Brain microvascular endothelial cell (primary cell): ENCODE data around the gene TENM3.
A peak's percentile ranks its signal among the peaks of the same experiment; 100 is the strongest.

Experiments used
- DNase-seq: peaks from one replicate; pipeline ENCODE4 v3.0.0-alpha.2; 2020
- H3K27ac ChIP-seq: fragments of 250-450 bp; sonication (Bioruptor Pico); 2 replicates; pipeline ENCODE4 v1.5.1; 2020; ENCODE audit warnings: mild to moderate bottlenecking, moderate library complexity
- H3K27me3 ChIP-seq: fragments of 250-450 bp; sonication (Bioruptor Pico); replicated peaks from 2 replicates; pipeline ENCODE4 v1.5.1; 2020; ENCODE audit warnings: mild to moderate bottlenecking
- H3K36me3 ChIP-seq: fragments of 250-450 bp; sonication (Bioruptor Pico); replicated peaks from 2 replicates; pipeline ENCODE4 v1.5.1; 2020; ENCODE audit warnings: mild to moderate bottlenecking
- H3K4me3 ChIP-seq: 2 replicates; pipeline ENCODE4 v1.5.1; 2011; ENCODE audit warnings: low read depth, mild to moderate bottlenecking, control low read depth, low read length, moderate library complexity
- in situ Hi-C: cut with HindIII; loops from 2 replicates; pipeline ENCODE4 v1.10.0; 2017; ENCODE audit warnings: low sequenced_read_pairs, low pct_ligation_motif_present
- TF ChIP-seq, protein P1 (sequence below): IDR thresholded peaks from 2 replicates; pipeline ENCODE4 v1.5.1; 2011; ENCODE audit warnings: low read depth, mild to moderate bottlenecking, moderate library complexity, low read length, control low read depth, inconsistent platforms; ENCODE audit errors: missing control alignments

The TENM3 gene

GRCh38 chr4:182746876-182747275 lies 503.7 kb downstream of the TENM3 start:
- Histone ChIP-seq H3K36me3 (no peaks in the 10 kb centered on the region), H3K4me3 (no peak overlapping the region), H3K27ac (no peak overlapping the region), H3K27me3 (no peaks in the 10 kb centered on the region)
- no peak for DNase-seq
- TF ChIP-seq, protein P1, sequence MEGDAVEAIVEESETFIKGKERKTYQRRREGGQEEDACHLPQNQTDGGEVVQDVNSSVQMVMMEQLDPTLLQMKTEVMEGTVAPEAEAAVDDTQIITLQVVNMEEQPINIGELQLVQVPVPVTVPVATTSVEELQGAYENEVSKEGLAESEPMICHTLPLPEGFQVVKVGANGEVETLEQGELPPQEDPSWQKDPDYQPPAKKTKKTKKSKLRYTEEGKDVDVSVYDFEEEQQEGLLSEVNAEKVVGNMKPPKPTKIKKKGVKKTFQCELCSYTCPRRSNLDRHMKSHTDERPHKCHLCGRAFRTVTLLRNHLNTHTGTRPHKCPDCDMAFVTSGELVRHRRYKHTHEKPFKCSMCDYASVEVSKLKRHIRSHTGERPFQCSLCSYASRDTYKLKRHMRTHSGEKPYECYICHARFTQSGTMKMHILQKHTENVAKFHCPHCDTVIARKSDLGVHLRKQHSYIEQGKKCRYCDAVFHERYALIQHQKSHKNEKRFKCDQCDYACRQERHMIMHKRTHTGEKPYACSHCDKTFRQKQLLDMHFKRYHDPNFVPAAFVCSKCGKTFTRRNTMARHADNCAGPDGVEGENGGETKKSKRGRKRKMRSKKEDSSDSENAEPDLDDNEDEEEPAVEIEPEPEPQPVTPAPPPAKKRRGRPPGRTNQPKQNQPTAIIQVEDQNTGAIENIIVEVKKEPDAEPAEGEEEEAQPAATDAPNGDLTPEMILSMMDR: no peak
- in situ Hi-C loops: no loop called here

DNA sequence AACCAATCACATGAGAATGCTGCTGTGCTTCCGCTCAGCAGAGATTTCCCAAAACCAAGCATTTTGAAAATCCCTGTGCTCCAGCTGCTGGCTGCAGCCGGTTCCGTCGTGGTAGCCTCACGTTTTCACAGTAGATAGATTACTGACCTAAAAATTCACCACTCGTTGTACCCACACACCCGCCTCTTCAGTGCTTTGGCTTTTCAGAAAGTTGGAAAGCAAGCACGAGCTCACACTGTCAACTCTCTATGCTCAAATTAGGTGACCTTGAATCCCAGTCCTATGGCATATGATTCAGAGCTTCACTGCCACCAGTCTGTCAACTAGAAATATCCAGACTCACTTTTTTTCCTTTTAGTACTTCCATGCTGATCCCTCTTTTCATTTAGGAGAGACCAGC lies 505.1 kb downstream of the TENM3 start:
- TF ChIP-seq, protein P1: no peak
- in situ Hi-C loops: no loop called here
- DNase-seq: no peak

DNA sequence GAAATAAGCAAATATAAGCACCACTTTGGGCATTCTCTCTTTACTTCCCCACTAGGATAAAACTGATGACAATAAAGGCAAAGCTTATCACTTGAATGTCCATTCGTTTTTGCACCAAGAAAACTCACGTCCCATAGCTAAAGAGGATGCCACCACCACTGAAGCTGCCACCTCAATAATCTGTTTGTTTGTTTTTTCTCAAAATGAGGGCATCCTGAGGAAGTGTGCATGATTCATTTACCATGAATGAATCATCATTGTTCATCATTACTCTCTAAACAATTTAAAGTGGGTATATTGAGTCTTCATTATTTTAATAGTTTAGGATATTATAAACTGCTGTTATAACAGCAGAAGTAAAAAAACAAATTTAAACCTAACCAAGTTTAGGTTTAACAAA lies 505.7 kb downstream of the TENM3 start:
- in situ Hi-C loops: no loop called here
- Histone ChIP-seq H3K27me3 (no peaks in the 10 kb centered on the region), H3K4me3 (no peak overlapping the region), H3K27ac (no peak overlapping the region), H3K36me3 (no peaks in the 10 kb centered on the region)
- TF ChIP-seq, protein P1: no peak
- DNase-seq: no peak

More for the DNA sequence above, 505.1 kb downstream of the TENM3 start:
- Histone ChIP-seq H3K4me3 (no peak overlapping the region), H3K36me3 (no peaks in the 10 kb centered on the region), H3K27me3 (no peaks in the 10 kb centered on the region), H3K27ac (no peak overlapping the region)

DNA sequence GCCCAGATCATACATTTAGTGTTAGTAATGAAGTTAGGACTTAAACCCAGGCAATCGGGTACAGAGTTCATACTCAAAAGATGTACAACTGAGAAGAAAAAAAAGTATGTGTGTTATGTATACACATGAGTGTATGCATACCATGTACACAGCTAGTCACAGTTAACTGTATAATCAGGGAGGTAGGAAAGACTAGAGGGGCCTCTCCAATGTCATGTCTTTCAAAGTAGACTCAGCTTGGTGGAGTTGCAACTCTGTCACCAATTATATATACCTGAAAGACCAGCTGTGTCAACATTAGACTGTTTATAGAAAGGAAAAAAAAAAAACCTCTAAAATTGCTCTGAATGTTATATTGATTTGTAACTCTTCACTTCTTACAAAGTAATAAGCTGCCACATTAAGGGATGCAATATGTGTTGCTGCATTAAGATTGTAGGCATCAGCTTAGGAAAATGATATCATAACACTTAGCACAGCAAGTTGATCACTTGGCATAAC lies 506.5 kb downstream of the TENM3 start:
- Histone ChIP-seq H3K27me3 (no peaks in the 10 kb centered on the region), H3K27ac (no peak overlapping the region), H3K4me3 (no peak overlapping the region), H3K36me3 (no peaks in the 10 kb centered on the region)
- TF ChIP-seq, protein P1: no peak
- in situ Hi-C loops: no loop called here
- DNase-seq: no peak

GRCh38 chr4:182752158-182752910 lies 509.1 kb downstream of the TENM3 start:
- Histone ChIP-seq H3K4me3 (no peak overlapping the region), H3K27me3 (no peaks in the 10 kb centered on the region), H3K27ac (peak overlapping the region; percentile 85), H3K36me3 (no peaks in the 10 kb centered on the region)
- in situ Hi-C loops: no loop called here
- DNase-seq: peak; percentile 69
- TF ChIP-seq, protein P1: no peak
